GM12878 (cell line): ENCODE measurements around the gene ANAPC10. TPM values are rescaled to one million over a fixed set of nuclear protein-coding genes. Genes with fewer than 3 reads are reported as not detected.

Source experiments
- ATAC-seq: fragments of 200-7000 bp; cut with Tn5 transposase; 3 replicates; pipeline ENCODE4 v1.9.1; 2020; ENCODE audit warnings: mild to moderate bottlenecking, moderate library complexity
- Bru-seq: library from RNA; stranded (reverse); fragments of 400-500 nt; gene quantifications from one replicate; lab custom pipeline; 2021; lab: Mats Ljungman, UMichigan
- BruChase-seq, 2 experiments: library from RNA; stranded (reverse); fragments of 400-500 nt; gene quantifications; one replicate each; lab custom pipeline; 2021; lab: Mats Ljungman, UMichigan
- BruUV-seq: library from RNA; stranded (reverse); fragments of 400-500 nt; replicated peaks from 2 replicates; lab custom pipeline; 2021; lab: Mats Ljungman, UMichigan
- CTCF ChIA-PET: fragments of 300-600 bp; sonication (Branson Sonifier 250); formaldehyde crosslinking; extraction: SDS; loops from one replicate; lab custom pipeline; 2021; ENCODE audit warnings: inconsistent platforms; lab: Yijun Ruan, JAX
- POLR2A ChIA-PET: fragments of 350-600 bp; formaldehyde crosslinking; extraction: SDS; loops from one replicate; lab custom pipeline; 2021; ENCODE audit warnings: inconsistent platforms; lab: Charles Lee
- RAD21 ChIA-PET: fragments of 300-600 bp; sonication (Branson Sonifier 250); formaldehyde crosslinking; loops from one replicate; lab custom pipeline; 2023; ENCODE audit warnings: antibody characterized with exemption; ENCODE audit not compliant: unreplicated experiment; lab: Charles Lee
- SMC1A ChIA-PET: fragments of 300-600 bp; sonication (Branson Sonifier 250); formaldehyde crosslinking; loops from one replicate; lab custom pipeline; 2023; ENCODE audit not compliant: unreplicated experiment, uncharacterized antibody; lab: Charles Lee
- DNase-seq: peaks from one replicate; pipeline ENCODE4 v3.0.0-alpha.2; 2011; ENCODE audit warnings: low read depth, low spot score
- FAIRE-seq: peaks from 3 replicates; lab custom pipeline; 2011; peaks lifted over from hg19 to GRCh38; lab: Jason Lieb, UNC
- H2AFZ ChIP-seq: 2 replicates; pipeline ENCODE4 v1.6.0; 2011; ENCODE audit warnings: low read depth, low read length, control low read depth; ENCODE audit not compliant: control insufficient read depth
- H3K27ac ChIP-seq: 2 replicates; pipeline ENCODE4 v1.5.1; 2011; ENCODE audit warnings: control low read depth; ENCODE audit not compliant: control insufficient read depth, insufficient read depth
- H3K27me3 ChIP-seq, 2 experiments: replicated peaks in 1 of 2; 2 replicates each; pipeline versions ENCODE4 v1.6.0 to v1.6.1; 2011; ENCODE audit warnings: low read length in 1 of 2; ENCODE audit not compliant: control insufficient read depth in 2 of 2, insufficient read depth in 2 of 2
- H3K36me3 ChIP-seq, 2 experiments: 2 replicates each; pipeline ENCODE4 v1.5.1; 2011; ENCODE audit warnings: low read length in 1 of 2; ENCODE audit not compliant: control insufficient read depth in 2 of 2, insufficient read depth in 2 of 2
- H3K4me1 ChIP-seq: 2 replicates; pipeline ENCODE4 v1.6.1; 2011; ENCODE audit warnings: mild to moderate bottlenecking, low read length, moderate library complexity, mixed read lengths; ENCODE audit not compliant: control insufficient read depth, insufficient read depth
- H3K4me2 ChIP-seq: 2 replicates; pipeline ENCODE4 v1.6.0; 2011; ENCODE audit warnings: control low read depth; ENCODE audit not compliant: control insufficient read depth, insufficient read depth
- H3K4me3 ChIP-seq: fragments of 200-600 bp; sonication (generic); 2 replicates; pipeline ENCODE4 v1.5.1; 2016
- H3K79me2 ChIP-seq: 2 replicates; pipeline ENCODE4 v1.6.0; 2011; ENCODE audit warnings: low read length; ENCODE audit not compliant: control insufficient read depth, insufficient read depth
- H3K9ac ChIP-seq: 2 replicates; pipeline ENCODE4 v1.8.0; 2011; ENCODE audit warnings: low read length, control low read depth, mixed read lengths; ENCODE audit not compliant: control insufficient read depth, insufficient read depth
- H3K9me3 ChIP-seq: replicated peaks from 3 replicates; pipeline ENCODE4 v1.5.1; 2011; ENCODE audit warnings: mild to moderate bottlenecking, low read length; ENCODE audit not compliant: control insufficient read depth, insufficient read depth
- H4K20me1 ChIP-seq: 2 replicates; pipeline ENCODE4 v1.6.0; 2011; ENCODE audit not compliant: control insufficient read depth, insufficient read depth
- BRCA1 ChIP-seq: IDR thresholded peaks from 2 replicates; pipeline ENCODE4 v1.6.1; 2011; ENCODE audit warnings: low read depth, low read length, improper control_type of control experiment
- DPF2 ChIP-seq: fragments of 450-650 bp; IDR thresholded peaks from 2 replicates; pipeline ENCODE4 v1.6.1; 2017; ENCODE audit warnings: mild to moderate bottlenecking
- TARDBP ChIP-seq: IDR thresholded peaks from 2 replicates; pipeline ENCODE4 v1.6.1; 2016; ENCODE audit warnings: borderline replicate concordance
- TCF12 ChIP-seq: IDR thresholded peaks from 2 replicates; pipeline ENCODE4 v1.6.1; 2011; ENCODE audit warnings: low read depth, mild to moderate bottlenecking, low read length
- WGBS: methylation state at CpG from one replicate; pipeline ENCODE4 v1.1.6; 2016; ENCODE audit warnings: low lambda C conversion rate; ENCODE audit not compliant: insufficient replicate concordance, insufficient coverage; ENCODE audit errors: missing lambda C conversion rate; 5-methylcytosine and 5-hydroxymethylcytosine counted together
- in situ Hi-C: fragments of 300-500 bp; cut with MboI; formaldehyde crosslinking; loops from 9 replicates; pipeline ENCODE4 v1.14.3; 2018; ENCODE audit warnings: mixed read lengths
- intact Hi-C: fragments of 100-400 bp; cut with micrococcal nuclease; formaldehyde crosslinking; loops from one replicate; pipeline ENCODE4 v1.14.2; 2022; ENCODE audit not compliant: unreplicated experiment
- long read RNA-seq, 2 experiments: library from polyadenylated mRNA; unstranded; transcript quantifications; one replicate each; pipeline ENCODE4 v2.0.0, GENCODE V29; 2019 to 2020
- polyA minus RNA-seq, 3 experiments: library from RNA; depleted of rRNA, polyadenylated mRNA; stranded (reverse); fragments of >200 nt; gene quantifications; 2 replicates each; pipeline ENCODE4 v1.2.3, GENCODE V29; 2011
- polyA plus RNA-seq, 11 experiments: library from polyadenylated mRNA; depleted of rRNA in 4 of 11; unstranded in 6 of 11; stranded (reverse) in 5 of 11; fragments of >200 nt; fragmentation: Nextera tagmentation in 4 of 11; fragmentation: Illumina TruSeq in 1 of 11; extraction: Ambion mirVana in 4 of 11; extraction: Trizol in 1 of 11; gene quantifications; 1 replicate in 1 of 11; 2 replicates in 10 of 11; pipeline versions ENCODE4 v1.2.1 to v1.2.3, GENCODE V29; 2011 to 2016; ENCODE audit warnings: inconsistent platforms in 2 of 11, missing spikeins in 2 of 11, low read depth in 1 of 11
- total RNA-seq, 4 experiments: library from RNA; depleted of rRNA in 3 of 4; stranded (reverse); fragments of >200 nt in 3 of 4; fragmentation: Illumina TruSeq in 1 of 4; extraction: Trizol in 1 of 4; gene quantifications; 2 replicates each; pipeline versions ENCODE4 v1.2.1 to v1.2.3, GENCODE V29; 2013 to 2021
- TF ChIP-seq, protein P1 (sequence below): IDR thresholded peaks from 2 replicates; pipeline ENCODE4 v1.6.1; 2011; ENCODE audit warnings: borderline replicate concordance, low read depth, mild to moderate bottlenecking, moderate library complexity, low read length; ENCODE audit not compliant: insufficient read depth, poor library complexity, severe bottlenecking
- TF ChIP-seq, protein P2 (sequence below): IDR thresholded peaks from 2 replicates; pipeline ENCODE4 v1.6.1; 2012; ENCODE audit warnings: low read depth, low read length, improper control_type of control experiment
- TF ChIP-seq, protein P3 (sequence below): fragments of 450-650 bp; IDR thresholded peaks from 2 replicates; pipeline ENCODE4 v1.6.1; 2018; ENCODE audit warnings: borderline replicate concordance, mild to moderate bottlenecking; ENCODE audit not compliant: partially characterized antibody
- TF ChIP-seq, protein P4 (sequence below): fragments of 450-650 bp; IDR thresholded peaks from 2 replicates; pipeline ENCODE4 v1.6.1; 2016; ENCODE audit warnings: mild to moderate bottlenecking

Gene ANAPC10, protein sequence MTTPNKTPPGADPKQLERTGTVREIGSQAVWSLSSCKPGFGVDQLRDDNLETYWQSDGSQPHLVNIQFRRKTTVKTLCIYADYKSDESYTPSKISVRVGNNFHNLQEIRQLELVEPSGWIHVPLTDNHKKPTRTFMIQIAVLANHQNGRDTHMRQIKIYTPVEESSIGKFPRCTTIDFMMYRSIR
- 93.9 and 108 TPM in 2 replicates for total RNA-seq (2013; cell fraction: nucleolus; rRNA removed)
- total RNA-seq (2014; rRNA removed) (26.8 and 31.0 TPM in 2 replicates), total RNA-seq (2014; rRNA removed; fragmentation: Illumina TruSeq; extraction: Trizol) (44.1 and 44.9 TPM in 2 replicates), total RNA-seq (2021) (21.6 and 23.8 TPM in 2 replicates), polyA plus RNA-seq (2011; rRNA removed) (52.9 and 76.8 TPM in 2 replicates), polyA plus RNA-seq (2014; fragmentation: Illumina TruSeq; extraction: Trizol) (43.7 and 58.0 TPM in 2 replicates), polyA plus RNA-seq (2014; fragmentation: Nextera tagmentation; extraction: Ambion mirVana) (10 to 100 TPM; 60.2 to 73.7 TPM), polyA plus RNA-seq (2014; rRNA removed) (25.0 and 34.0 TPM in 2 replicates), polyA plus RNA-seq (2016; fragmentation: Nextera tagmentation; extraction: Ambion mirVana) (10 to 100 TPM; 56.1 to 62.6 TPM), polyA minus RNA-seq (2011; rRNA and poly(A)+ RNA removed) (42.6 and 42.8 TPM in 2 replicates), Bru-seq, nascent RNA (percentile 76 among the genes with signal in this experiment), BruChase-seq, experiment 1, labeled RNA remaining after a 6-hour chase (percentile 88 among the genes with signal in this experiment), BruChase-seq, experiment 2, labeled RNA remaining after a 2-hour chase (percentile 92 among the genes with signal in this experiment)
- polyA plus RNA-seq (2011; ENCODE audit: low read depth), result 17.7 TPM
- 21.2 and 26.0 TPM in 2 replicates for polyA plus RNA-seq (2011; cell fraction: cytosol; rRNA removed)
- polyA plus RNA-seq (2011; cell fraction: nucleus; rRNA removed), result 23.9 and 26.9 TPM in 2 replicates
- 17.7 and 21.8 TPM in 2 replicates for polyA plus RNA-seq (2012)
- 4.4 and 4.5 TPM in 2 replicates for polyA minus RNA-seq (2011; cell fraction: cytosol; rRNA and poly(A)+ RNA removed)
- 34.2 and 53.3 TPM in 2 replicates for polyA minus RNA-seq (2011; cell fraction: nucleus; rRNA and poly(A)+ RNA removed)
- long read RNA-seq, experiment 1, transcript ANAPC10-209 (5 exons, 1,025 nt), result major isoform, 8 of 24 reads
- long read RNA-seq, experiment 1, partial matches to known transcripts, result 6 of 24 reads
- long read RNA-seq, experiment 1, other reads (novel, unspliced or antisense), result 5 of 24 reads
- long read RNA-seq, experiment 2, transcript ANAPC10-201 (5 exons, 868 nt), result minor isoform, 16 of 147 reads
- long read RNA-seq, experiment 2, transcript ANAPC10-209 (5 exons, 1,025 nt), result major isoform, 50 of 147 reads
- long read RNA-seq, experiment 2, partial matches to known transcripts, result 14 of 147 reads
- long read RNA-seq, experiment 2, other reads (novel, unspliced or antisense), result 61 of 147 reads

DNA sequence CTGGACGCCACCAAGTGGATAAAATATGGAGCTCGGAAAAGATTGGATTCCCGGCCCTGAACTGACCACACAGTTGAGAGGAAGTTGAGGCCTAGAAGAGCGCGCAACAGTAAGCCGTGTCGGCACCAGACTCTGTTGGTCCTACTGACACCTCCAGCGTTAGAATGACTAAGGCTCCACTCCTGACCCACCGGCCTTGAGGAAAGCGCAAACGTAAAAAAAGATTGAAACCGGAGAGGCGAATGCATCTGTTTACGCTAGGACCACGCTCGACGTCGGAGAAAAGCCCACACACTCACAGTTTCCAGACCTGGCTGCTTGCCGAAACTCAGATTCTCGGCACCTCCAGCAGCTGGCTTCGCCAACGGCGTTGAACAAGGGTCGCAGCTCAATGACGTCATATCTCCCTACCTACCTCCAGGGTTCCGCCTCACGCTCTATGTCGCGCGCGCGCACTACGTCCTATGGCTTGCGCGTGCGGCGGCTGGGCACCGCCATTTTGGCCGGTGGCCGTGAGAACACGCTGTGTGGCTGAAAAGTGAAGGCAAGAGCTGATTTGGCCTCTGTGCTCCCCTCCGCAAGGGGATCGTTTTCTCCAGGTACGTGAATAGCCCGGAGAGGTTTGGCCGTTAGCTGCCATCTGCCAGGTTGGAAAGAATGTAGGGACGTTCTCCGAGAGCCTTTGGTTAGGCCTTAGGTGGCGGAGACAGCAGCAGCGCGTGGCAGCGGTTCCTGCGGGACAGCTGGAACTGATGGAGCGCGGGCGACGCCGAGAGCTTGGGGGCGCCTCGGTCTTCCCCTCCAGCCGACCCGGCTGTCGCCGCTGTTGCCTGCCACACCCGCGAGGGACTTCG lies at the start of gene ANAPC10, which contains the start of gene ABCE1:
Gene ANAPC10, minus strand, starts transcription at position 376 of the 854 bp plus-strand sequence. CDS start 2,097 bp downstream, outside the sequence.
Gene ABCE1, plus strand, starts transcription at position 491 of the 854 bp plus-strand sequence. CDS start 6,102 bp downstream, outside the sequence.
- SMC1A ChIA-PET, result interaction anchor here (0.5 to 4.9 kb wide), 13 partner anchors 9 to 519 kb away, joined by 3 to 34 read pairs (median 4); no protein-coding TSS in a partner anchor
- WGBS, result under 1% methylated on average over 66 of the region's 67 CpGs
- peaks cover 0 to 8% of the 10 kb centered on the region in 2 experiments; a peak in 1 of 4 replicates for H3K36me3 ChIP-seq
- FAIRE-seq (peak; percentile 84), DNase-seq (peak; percentile 87), ATAC-seq (peak; percentile 83)
- peaks cover 3% of the 10 kb centered on the region; the same call in 2 of the 3 replicates for H3K9me3 ChIP-seq
- in situ Hi-C loops, result no loop called here
- peak within 1 kb of the TSS; percentile 92 for H3K9ac ChIP-seq
- H4K20me1 ChIP-seq, result no peaks in the 10 kb centered on the region
- H3K79me2 ChIP-seq, result peaks cover 93% of the 10 kb centered on the region
- peak within 1 kb of the TSS; percentile 86 for H3K27ac ChIP-seq
- peak within 1 kb of the TSS; percentile 83 for H2AFZ ChIP-seq
- intact Hi-C loops, result loop anchor here (1.0 to 5.0 kb wide), 2 partner anchors 82 to 519 kb away; partner anchors contain the start of genes MMAA and OTUD4
- peak within 1 kb of the TSS; percentile 94 for H3K4me3 ChIP-seq
- RAD21 ChIA-PET, result interaction anchor here (0.9 to 4.4 kb wide), 9 partner anchors 12 to 525 kb away, joined by 3 to 30 read pairs (median 3); no protein-coding TSS in a partner anchor
- no TSS peak for BruUV-seq
- peaks cover 10% of the 10 kb centered on the region for H3K4me1 ChIP-seq
- CTCF ChIA-PET, result interaction anchor here (0.7 to 6.6 kb wide), 10 partner anchors 11 to 1175 kb away, joined by 3 to 30 read pairs (median 5); no protein-coding TSS in a partner anchor
- POLR2A ChIA-PET, result interaction anchor here (0.7 to 2.7 kb wide), 7 partner anchors 12 to 1721 kb away, joined by 3 to 25 read pairs (median 3); no protein-coding TSS in a partner anchor
- H3K4me2 ChIP-seq, result peak within 1 kb of the TSS; percentile 80
- no peaks in the 10 kb centered on the region for H3K27me3 ChIP-seq
- TF ChIP-seq TCF12 (peak; percentile 92), DPF2 (peak; percentile 46; the same call in 1 of the 2 replicates), BRCA1 (no peak), TARDBP (no peak; the same call in 1 of the 2 replicates)
- TF ChIP-seq, protein P1, sequence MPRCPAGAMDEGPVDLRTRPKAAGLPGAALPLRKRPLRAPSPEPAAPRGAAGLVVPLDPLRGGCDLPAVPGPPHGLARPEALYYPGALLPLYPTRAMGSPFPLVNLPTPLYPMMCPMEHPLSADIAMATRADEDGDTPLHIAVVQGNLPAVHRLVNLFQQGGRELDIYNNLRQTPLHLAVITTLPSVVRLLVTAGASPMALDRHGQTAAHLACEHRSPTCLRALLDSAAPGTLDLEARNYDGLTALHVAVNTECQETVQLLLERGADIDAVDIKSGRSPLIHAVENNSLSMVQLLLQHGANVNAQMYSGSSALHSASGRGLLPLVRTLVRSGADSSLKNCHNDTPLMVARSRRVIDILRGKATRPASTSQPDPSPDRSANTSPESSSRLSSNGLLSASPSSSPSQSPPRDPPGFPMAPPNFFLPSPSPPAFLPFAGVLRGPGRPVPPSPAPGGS, result no peak
- TF ChIP-seq, protein P2, sequence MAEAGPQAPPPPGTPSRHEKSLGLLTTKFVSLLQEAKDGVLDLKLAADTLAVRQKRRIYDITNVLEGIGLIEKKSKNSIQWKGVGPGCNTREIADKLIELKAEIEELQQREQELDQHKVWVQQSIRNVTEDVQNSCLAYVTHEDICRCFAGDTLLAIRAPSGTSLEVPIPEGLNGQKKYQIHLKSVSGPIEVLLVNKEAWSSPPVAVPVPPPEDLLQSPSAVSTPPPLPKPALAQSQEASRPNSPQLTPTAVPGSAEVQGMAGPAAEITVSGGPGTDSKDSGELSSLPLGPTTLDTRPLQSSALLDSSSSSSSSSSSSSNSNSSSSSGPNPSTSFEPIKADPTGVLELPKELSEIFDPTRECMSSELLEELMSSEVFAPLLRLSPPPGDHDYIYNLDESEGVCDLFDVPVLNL, result no peak; the same call in 1 of the 2 replicates
- TF ChIP-seq, protein P3, sequence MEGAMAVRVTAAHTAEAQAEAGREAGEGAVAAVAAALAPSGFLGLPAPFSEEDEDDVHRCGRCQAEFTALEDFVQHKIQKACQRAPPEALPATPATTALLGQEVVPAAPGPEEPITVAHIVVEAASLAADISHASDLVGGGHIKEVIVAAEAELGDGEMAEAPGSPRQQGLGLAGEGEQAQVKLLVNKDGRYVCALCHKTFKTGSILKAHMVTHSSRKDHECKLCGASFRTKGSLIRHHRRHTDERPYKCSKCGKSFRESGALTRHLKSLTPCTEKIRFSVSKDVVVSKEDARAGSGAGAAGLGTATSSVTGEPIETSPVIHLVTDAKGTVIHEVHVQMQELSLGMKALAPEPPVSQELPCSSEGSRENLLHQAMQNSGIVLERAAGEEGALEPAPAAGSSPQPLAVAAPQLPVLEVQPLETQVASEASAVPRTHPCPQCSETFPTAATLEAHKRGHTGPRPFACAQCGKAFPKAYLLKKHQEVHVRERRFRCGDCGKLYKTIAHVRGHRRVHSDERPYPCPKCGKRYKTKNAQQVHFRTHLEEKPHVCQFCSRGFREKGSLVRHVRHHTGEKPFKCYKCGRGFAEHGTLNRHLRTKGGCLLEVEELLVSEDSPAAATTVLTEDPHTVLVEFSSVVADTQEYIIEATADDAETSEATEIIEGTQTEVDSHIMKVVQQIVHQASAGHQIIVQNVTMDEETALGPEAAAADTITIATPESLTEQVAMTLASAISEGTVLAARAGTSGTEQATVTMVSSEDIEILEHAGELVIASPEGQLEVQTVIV, result no peak
- TF ChIP-seq, protein P4, sequence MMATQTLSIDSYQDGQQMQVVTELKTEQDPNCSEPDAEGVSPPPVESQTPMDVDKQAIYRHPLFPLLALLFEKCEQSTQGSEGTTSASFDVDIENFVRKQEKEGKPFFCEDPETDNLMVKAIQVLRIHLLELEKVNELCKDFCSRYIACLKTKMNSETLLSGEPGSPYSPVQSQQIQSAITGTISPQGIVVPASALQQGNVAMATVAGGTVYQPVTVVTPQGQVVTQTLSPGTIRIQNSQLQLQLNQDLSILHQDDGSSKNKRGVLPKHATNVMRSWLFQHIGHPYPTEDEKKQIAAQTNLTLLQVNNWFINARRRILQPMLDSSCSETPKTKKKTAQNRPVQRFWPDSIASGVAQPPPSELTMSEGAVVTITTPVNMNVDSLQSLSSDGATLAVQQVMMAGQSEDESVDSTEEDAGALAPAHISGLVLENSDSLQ, result no peak
